ENCODE results near the gene STX8. TPM values are rescaled to one million over a fixed set of nuclear protein-coding genes. Genes with fewer than 3 reads are reported as not detected.

The STX8 gene
- total RNA-seq, 1 donor from 2014 or later, result 61.6 TPM

GRCh38 chr17:9472541-9472940 lies 103.1 kb downstream of the STX8 start:
- Mint-ChIP-seq H3K27ac (ENCODE audit: unreplicated experiment) (no peak overlapping the region), H3K4me1 (ENCODE audit: unreplicated experiment) (peaks cover 24% of the 10 kb centered on the region)

GRCh38 chr17:9472094-9472493 lies 103.5 kb downstream of the STX8 start:
- Mint-ChIP-seq H3K36me3 (ENCODE audit: unreplicated experiment) (peaks cover 1% of the 10 kb centered on the region), H3K27me3 (ENCODE audit: unreplicated experiment) (no peaks in the 10 kb centered on the region), H3K9me3 (ENCODE audit: unreplicated experiment) (no peaks in the 10 kb centered on the region), H3K4me3 (ENCODE audit: unreplicated experiment) (no peak overlapping the region), H3K27ac (ENCODE audit: unreplicated experiment) (no peak overlapping the region), H3K4me1 (ENCODE audit: unreplicated experiment) (peaks cover 24% of the 10 kb centered on the region)
- DNase-seq (ENCODE audit: extremely low spot score, unreplicated experiment), result no peak
- TF ChIP-seq, protein P1, sequence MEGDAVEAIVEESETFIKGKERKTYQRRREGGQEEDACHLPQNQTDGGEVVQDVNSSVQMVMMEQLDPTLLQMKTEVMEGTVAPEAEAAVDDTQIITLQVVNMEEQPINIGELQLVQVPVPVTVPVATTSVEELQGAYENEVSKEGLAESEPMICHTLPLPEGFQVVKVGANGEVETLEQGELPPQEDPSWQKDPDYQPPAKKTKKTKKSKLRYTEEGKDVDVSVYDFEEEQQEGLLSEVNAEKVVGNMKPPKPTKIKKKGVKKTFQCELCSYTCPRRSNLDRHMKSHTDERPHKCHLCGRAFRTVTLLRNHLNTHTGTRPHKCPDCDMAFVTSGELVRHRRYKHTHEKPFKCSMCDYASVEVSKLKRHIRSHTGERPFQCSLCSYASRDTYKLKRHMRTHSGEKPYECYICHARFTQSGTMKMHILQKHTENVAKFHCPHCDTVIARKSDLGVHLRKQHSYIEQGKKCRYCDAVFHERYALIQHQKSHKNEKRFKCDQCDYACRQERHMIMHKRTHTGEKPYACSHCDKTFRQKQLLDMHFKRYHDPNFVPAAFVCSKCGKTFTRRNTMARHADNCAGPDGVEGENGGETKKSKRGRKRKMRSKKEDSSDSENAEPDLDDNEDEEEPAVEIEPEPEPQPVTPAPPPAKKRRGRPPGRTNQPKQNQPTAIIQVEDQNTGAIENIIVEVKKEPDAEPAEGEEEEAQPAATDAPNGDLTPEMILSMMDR (IDR thresholded peaks at IDR 0.05), result no peak

More at GRCh38 chr17:9472541-9472940, 103.1 kb downstream of the STX8 start:
- peaks cover 1% of the 10 kb centered on the region for H3K36me3 Mint-ChIP-seq (ENCODE audit: unreplicated experiment)
- DNase-seq (ENCODE audit: extremely low spot score, unreplicated experiment), result no peak
- H3K4me3 Mint-ChIP-seq (ENCODE audit: unreplicated experiment), result no peak overlapping the region
- no peaks in the 10 kb centered on the region for H3K27me3 Mint-ChIP-seq (ENCODE audit: unreplicated experiment)
- no peaks in the 10 kb centered on the region for H3K9me3 Mint-ChIP-seq (ENCODE audit: unreplicated experiment)
- TF ChIP-seq, protein P1 (IDR thresholded peaks at IDR 0.05), result no peak

GRCh38 chr17:9470171-9470570 lies 105.4 kb downstream of the STX8 start:
- Mint-ChIP-seq H3K4me1 (ENCODE audit: unreplicated experiment) (peaks cover 25% of the 10 kb centered on the region), H3K36me3 (ENCODE audit: unreplicated experiment) (peaks cover 1% of the 10 kb centered on the region), H3K27me3 (ENCODE audit: unreplicated experiment) (no peaks in the 10 kb centered on the region), H3K9me3 (ENCODE audit: unreplicated experiment) (no peaks in the 10 kb centered on the region), H3K4me3 (ENCODE audit: unreplicated experiment) (no peak overlapping the region), H3K27ac (ENCODE audit: unreplicated experiment) (no peak overlapping the region)
- DNase-seq (ENCODE audit: extremely low spot score, unreplicated experiment), result no peak
- TF ChIP-seq, protein P1 (IDR thresholded peaks at IDR 0.05), result no peak

DNA sequence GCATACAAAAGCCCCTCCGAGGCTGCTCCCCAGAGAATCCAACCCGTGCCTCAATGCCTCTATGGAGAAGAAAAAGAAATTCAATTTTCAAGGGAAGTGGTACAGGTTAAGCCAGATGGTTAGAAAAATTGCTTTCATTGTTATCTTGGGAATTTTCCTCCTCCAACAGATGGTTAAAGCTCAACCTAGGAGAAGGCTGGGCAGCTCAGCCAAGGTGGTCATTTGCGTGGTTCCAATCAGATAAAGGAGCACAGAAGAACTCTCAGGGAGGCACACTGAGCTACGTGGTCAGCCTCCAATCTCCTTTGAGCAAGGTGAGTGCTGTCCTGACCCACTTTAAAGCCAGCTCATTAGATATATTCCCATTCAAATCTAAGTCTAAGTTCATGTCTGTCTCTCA lies 106.7 kb downstream of the STX8 start:
- H3K9me3 Mint-ChIP-seq (ENCODE audit: unreplicated experiment), result no peaks in the 10 kb centered on the region
- peaks cover 28% of the 10 kb centered on the region for H3K4me1 Mint-ChIP-seq (ENCODE audit: unreplicated experiment)
- TF ChIP-seq, protein P1 (IDR thresholded peaks at IDR 0.05), result no peak
- H3K27ac Mint-ChIP-seq (ENCODE audit: unreplicated experiment), result no peak overlapping the region
- H3K27me3 Mint-ChIP-seq (ENCODE audit: unreplicated experiment), result no peaks in the 10 kb centered on the region
- peaks cover 1% of the 10 kb centered on the region for H3K36me3 Mint-ChIP-seq (ENCODE audit: unreplicated experiment)
- no peak for DNase-seq (ENCODE audit: extremely low spot score, unreplicated experiment)
- no peak overlapping the region for H3K4me3 Mint-ChIP-seq (ENCODE audit: unreplicated experiment)

- no peak for DNase-seq (ENCODE audit: extremely low spot score, unreplicated experiment)
- Mint-ChIP-seq H3K4me1 (ENCODE audit: unreplicated experiment) (peaks cover 24% of the 10 kb centered on the region), H3K4me3 (ENCODE audit: unreplicated experiment) (no peak overlapping the region), H3K9me3 (ENCODE audit: unreplicated experiment) (no peaks in the 10 kb centered on the region), H3K27ac (ENCODE audit: unreplicated experiment) (no peak overlapping the region), H3K27me3 (ENCODE audit: unreplicated experiment) (no peaks in the 10 kb centered on the region), H3K36me3 (ENCODE audit: unreplicated experiment) (peaks cover 1% of the 10 kb centered on the region)
- TF ChIP-seq, protein P1 (IDR thresholded peaks at IDR 0.05), result no peak
These were observed 107.1 kb downstream of the STX8 start for GRCh38 chr17:9468532-9468931.
